HepG2 (cell line): Measurements from ENCODE around the gene PRPF38B. TPM values are rescaled to one million over a fixed set of nuclear protein-coding genes. Genes with fewer than 3 reads are reported as not detected.

Experiments used
- CCAR2 ChIP-seq: fragments of 200-400 bp; formaldehyde crosslinking; optimal IDR thresholded peaks from 2 replicates; pipeline ENCODE3; 2018; ENCODE audit warnings: low read depth, mild to moderate bottlenecking, low read length, moderate library complexity
- HIC2 ChIP-seq: sonication (generic); formaldehyde crosslinking; IDR thresholded peaks from 2 replicates; pipeline ENCODE4 v1.9.0; 2022; ENCODE audit warnings: low read depth, missing genetic modification reagents
- HNF4G ChIP-seq, 2 experiments: sonication (generic) in 1 of 2; formaldehyde crosslinking in 1 of 2; IDR thresholded peaks; 2 replicates each; pipeline versions ENCODE4 v1.4.0 to v1.6.1; 2011 to 2020; ENCODE audit warnings: borderline replicate concordance in 2 of 2, low read depth in 2 of 2, mild to moderate bottlenecking in 2 of 2, low read length in 1 of 2, missing genetic modification reagents in 1 of 2, moderate library complexity in 1 of 2
- PITX1 ChIP-seq: sonication (generic); formaldehyde crosslinking; IDR thresholded peaks from 2 replicates; pipeline ENCODE4 v1.5.1; 2020; ENCODE audit warnings: mild to moderate bottlenecking, missing genetic modification reagents
- RBAK ChIP-seq: sonication (generic); formaldehyde crosslinking; IDR thresholded peaks from 2 replicates; pipeline ENCODE4 v1.5.1; 2020; ENCODE audit warnings: mild to moderate bottlenecking, missing genetic modification reagents
- RXRA ChIP-seq: sonication (generic); formaldehyde crosslinking; IDR thresholded peaks from 2 replicates; pipeline ENCODE4 v1.5.1; 2020; ENCODE audit warnings: missing genetic modification reagents
- SIN3B ChIP-seq: fragments of 150-350 bp; IDR thresholded peaks from 2 replicates; pipeline ENCODE4 v1.6.1; 2014; ENCODE audit warnings: low read length
- UBTF ChIP-seq: sonication (generic); formaldehyde crosslinking; IDR thresholded peaks from 2 replicates; pipeline ENCODE4 v1.4.0; 2020; ENCODE audit warnings: mild to moderate bottlenecking, missing genetic modification reagents
- YEATS4 ChIP-seq: sonication (generic); formaldehyde crosslinking; IDR thresholded peaks from 2 replicates; pipeline ENCODE4 v1.4.0; 2020; ENCODE audit warnings: missing genetic modification reagents, borderline replicate concordance
- YY1 ChIP-seq: IDR thresholded peaks from 2 replicates; pipeline ENCODE4 v1.6.1; 2011; ENCODE audit warnings: low read length, low read depth, moderate library complexity, mild to moderate bottlenecking; ENCODE audit not compliant: insufficient read depth, insufficient replicate concordance
- ZBED4 ChIP-seq: sonication (generic); formaldehyde crosslinking; IDR thresholded peaks from 2 replicates; pipeline ENCODE4 v1.4.0; 2020; ENCODE audit warnings: missing genetic modification reagents, borderline replicate concordance
- ZBTB38 ChIP-seq: sonication (generic); formaldehyde crosslinking; IDR thresholded peaks from 2 replicates; pipeline ENCODE4 v1.5.1; 2020; ENCODE audit warnings: mild to moderate bottlenecking, missing genetic modification reagents
- ZBTB4 ChIP-seq: sonication (generic); formaldehyde crosslinking; IDR thresholded peaks from 2 replicates; pipeline ENCODE4 v1.4.0; 2020; ENCODE audit warnings: missing genetic modification reagents, mild to moderate bottlenecking, borderline replicate concordance
- ZMYM3 ChIP-seq: sonication (generic); formaldehyde crosslinking; IDR thresholded peaks from 2 replicates; pipeline ENCODE4 v1.5.1; 2020; ENCODE audit warnings: mild to moderate bottlenecking, missing genetic modification reagents
- ZNF747 ChIP-seq: sonication (generic); formaldehyde crosslinking; IDR thresholded peaks from 2 replicates; pipeline ENCODE4 v1.8.1; 2023; ENCODE audit warnings: missing genetic modification reagents, mild to moderate bottlenecking, borderline replicate concordance
- ZSCAN9 ChIP-seq: IDR thresholded peaks from 2 replicates; pipeline ENCODE4 v1.6.1; 2016; ENCODE audit warnings: borderline replicate concordance
- polyA plus RNA-seq, 8 experiments: library from polyadenylated mRNA; depleted of rRNA in 3 of 8; stranded (reverse) in 7 of 8; unstranded in 1 of 8; fragments of >200 nt; fragmentation: Illumina TruSeq in 4 of 8; extraction: Trizol in 4 of 8; gene quantifications; 2 replicates each; pipeline versions ENCODE4 v1.2.1 to v1.2.3, GENCODE V29; 2011 to 2016; ENCODE audit warnings: low read depth in 4 of 8, missing spikeins in 1 of 8, mixed read lengths in 1 of 8; ENCODE audit not compliant: insufficient read depth in 1 of 8
- total RNA-seq, 5 experiments: library from RNA; depleted of rRNA; stranded (reverse); fragments of >200 nt; fragmentation: Illumina TruSeq; extraction: Trizol; gene quantifications; 2 replicates each; pipeline ENCODE4 v1.2.3, GENCODE V29; 2016; ENCODE audit warnings: low read depth in 1 of 5

Gene PRPF38B
- total and polyA plus RNA-seq, 2 of the 13 experiments (the other 11 are each of a cell fraction or from before 2014, with no cell fraction given), result 25.7 to 29.7 TPM

DNA sequence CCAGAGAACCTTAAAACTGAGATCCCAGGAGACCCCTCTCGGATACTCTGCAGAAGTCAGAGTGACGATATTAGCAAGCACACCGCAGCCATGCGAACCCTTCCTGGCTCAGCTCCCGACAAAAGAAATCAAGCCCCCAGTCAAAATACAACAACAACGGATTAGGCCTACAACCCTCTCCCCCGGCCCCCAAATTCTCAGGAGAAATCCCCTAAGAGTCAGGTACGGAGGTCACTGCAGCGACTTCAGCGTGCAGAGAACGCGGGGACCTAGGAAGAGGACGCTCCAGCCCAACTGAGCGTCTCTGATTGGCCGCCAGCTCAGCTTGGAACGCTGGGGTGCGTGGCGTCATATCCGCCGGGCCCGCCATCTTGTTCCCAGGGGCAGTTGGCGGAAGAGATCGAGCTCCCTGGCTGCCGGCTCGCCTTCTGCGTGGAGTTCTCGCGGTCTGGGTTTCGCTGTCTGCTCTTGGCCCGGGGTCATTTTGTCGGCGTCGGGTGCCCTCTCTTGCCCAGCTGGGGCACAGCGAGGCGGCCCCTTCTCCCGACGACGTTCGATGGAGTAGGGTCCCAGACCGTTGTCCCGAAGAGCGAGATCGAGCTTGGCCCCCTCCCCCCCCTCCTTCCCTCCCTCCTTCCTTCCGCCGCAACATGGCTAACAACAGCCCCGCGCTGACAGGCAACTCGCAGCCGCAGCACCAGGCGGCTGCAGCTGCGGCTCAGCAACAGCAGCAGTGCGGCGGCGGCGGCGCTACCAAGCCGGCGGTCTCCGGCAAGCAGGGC is at the start of gene PRPF38B (continued):
- TF ChIP-seq HNF4G (IDR thresholded peaks at IDR 0.05; ENCODE audit: borderline replicate concordance, low read depth, low read length) (no peak), HNF4G (CRISPR knock-in tag; IDR thresholded peaks at IDR 0.05; ENCODE audit: borderline replicate concordance, low read depth) (peak; percentile 48; the same call in 1 of the 2 replicates), UBTF (peak; percentile 83), SIN3B (no peak), ZMYM3 (CRISPR knock-in tag) (peak; percentile 34; the same call in 1 of the 2 replicates), ZBED4 (CRISPR knock-in tag) (0 out of 2 replicates have a peak, but pooled peaks have one; percentile 28), RBAK (CRISPR knock-in tag) (no peak), RXRA (CRISPR knock-in tag) (peak; percentile 59; the same call in 1 of the 2 replicates), ZBTB38 (CRISPR knock-in tag) (peak; percentile 36; the same call in 1 of the 2 replicates), YEATS4 (CRISPR knock-in tag) (peak; percentile 89; the same call in 1 of the 2 replicates), HIC2 (CRISPR knock-in tag) (peak; percentile 45; the same call in 1 of the 2 replicates), YY1 (peak; percentile 96), PITX1 (no peak), CCAR2 (no peak), ZSCAN9 (CRISPR knock-in tag) (no peak; the same call in 1 of the 2 replicates), ZNF747 (0 out of 2 replicates have a peak, but pooled peaks have one; percentile 37), ZBTB4 (CRISPR knock-in tag) (0 out of 2 replicates have a peak, but pooled peaks have one; percentile 70)
